HG03025 (cell line): ENCODE results near the gene PNPT1.
"Not testable (repeated sequence)": the region's sequence is repeated elsewhere in the genome, so short reads cannot be mapped to it uniquely, and the experiment has no call there.

Experiments used
- ATAC-seq: cut with Tn5 transposase; IDR thresholded peaks from one replicate; pipeline ENCODE4 v1.9.1; 2021; ENCODE audit warnings: mild to moderate bottlenecking, moderate library complexity; ENCODE audit not compliant: unreplicated experiment, low FRiP score

Gene PNPT1

GRCh38 chr2:55601849-55602248, 91.8 kb downstream of the PNPT1 start:
- no peak for ATAC-seq

DNA sequence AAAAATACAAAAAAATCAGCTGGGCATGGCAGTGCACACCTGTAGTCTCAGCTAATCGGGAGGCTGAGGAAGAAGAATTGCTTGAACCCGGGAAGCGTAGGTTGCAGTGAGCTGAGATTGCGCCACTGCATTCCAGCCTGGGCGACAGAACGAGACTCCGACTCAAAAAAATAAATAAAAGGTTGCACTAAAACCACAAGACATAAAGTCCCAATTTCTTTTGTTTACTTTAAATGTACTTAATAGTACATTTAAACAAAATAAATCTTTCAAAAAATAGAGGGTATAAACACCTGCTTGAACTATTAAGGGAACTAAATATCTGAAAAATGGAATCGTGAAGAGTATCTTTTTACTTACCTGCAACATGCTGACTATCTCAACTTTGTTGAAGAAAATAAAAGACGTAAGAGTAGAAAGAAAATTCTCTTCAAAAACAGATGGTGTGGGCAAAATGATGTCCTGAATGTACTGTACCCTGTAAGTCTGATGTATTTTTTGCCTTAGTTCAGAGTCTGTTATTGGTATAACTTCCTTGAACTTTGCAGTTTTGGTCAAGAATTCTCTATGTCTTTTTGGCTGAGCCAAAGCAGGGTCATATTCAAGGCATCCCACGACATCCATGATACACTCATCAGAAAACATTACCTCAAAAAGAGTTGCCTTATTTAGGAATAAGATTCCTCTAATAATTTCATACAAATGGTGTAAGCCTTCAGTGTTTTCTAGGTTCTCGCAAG, 95.4 kb downstream of the PNPT1 start:
- no peak for ATAC-seq

DNA sequence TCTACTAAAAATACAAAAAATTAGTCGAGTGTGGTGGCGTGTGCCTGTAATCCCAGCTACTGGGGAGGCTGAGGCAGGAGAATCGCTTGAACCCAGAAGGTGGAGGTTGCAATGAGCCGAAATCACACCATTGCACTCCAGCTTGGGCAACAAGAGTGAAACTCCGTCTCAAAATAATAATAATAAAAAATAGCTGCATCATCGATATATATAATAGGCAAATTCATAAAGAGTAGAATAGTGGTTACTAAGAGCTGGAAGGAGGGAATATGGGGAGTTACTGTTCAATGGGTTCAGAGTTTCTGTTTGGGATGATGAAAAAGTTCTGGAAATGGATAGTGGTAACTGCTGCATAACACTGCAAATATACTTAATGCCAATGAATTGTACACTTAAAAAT, 96.8 kb downstream of the PNPT1 start:
- not testable (repeated sequence) for ATAC-seq

DNA sequence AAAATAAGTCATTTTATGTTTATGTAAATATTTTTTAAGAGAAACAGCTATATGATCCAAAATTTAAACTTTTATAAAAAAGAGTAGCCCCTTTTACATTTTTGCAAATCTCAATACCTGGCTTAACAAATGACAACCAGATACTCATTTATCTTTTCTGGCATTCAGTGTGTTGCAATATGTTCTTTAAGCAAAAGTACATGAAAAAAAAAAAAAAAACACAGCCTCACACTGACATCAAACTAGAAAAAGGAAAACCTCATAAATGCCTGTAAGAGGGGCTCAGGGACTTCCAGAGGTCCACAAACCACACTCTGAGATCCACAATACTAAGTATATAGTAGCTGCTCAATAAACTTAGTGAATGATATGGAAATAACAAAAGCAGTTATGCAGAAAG, 98.1 kb downstream of the PNPT1 start:
- no peak for ATAC-seq

DNA sequence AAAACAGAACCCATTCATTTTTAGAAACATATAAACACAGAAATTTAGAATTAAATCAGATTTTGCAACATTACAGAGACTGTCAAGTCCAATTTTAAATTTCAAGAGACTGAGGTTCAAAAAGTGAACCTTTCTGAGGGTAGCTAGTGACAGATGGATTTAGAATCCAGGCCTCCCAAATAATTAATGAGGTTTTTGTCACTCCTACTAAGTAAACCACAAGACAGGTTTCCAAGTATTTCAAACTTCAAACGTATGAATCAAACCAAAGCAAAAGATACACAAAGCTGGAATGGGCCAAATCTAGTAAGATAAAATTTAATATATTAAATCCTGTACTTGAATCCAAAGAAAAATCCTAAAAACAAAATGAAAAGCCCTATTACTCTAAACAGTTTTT, 101.5 kb downstream of the PNPT1 start:
- no peak for ATAC-seq

- no peak for ATAC-seq
These were observed 102.7 kb downstream of the PNPT1 start for GRCh38 chr2:55590810-55591440.

DNA sequence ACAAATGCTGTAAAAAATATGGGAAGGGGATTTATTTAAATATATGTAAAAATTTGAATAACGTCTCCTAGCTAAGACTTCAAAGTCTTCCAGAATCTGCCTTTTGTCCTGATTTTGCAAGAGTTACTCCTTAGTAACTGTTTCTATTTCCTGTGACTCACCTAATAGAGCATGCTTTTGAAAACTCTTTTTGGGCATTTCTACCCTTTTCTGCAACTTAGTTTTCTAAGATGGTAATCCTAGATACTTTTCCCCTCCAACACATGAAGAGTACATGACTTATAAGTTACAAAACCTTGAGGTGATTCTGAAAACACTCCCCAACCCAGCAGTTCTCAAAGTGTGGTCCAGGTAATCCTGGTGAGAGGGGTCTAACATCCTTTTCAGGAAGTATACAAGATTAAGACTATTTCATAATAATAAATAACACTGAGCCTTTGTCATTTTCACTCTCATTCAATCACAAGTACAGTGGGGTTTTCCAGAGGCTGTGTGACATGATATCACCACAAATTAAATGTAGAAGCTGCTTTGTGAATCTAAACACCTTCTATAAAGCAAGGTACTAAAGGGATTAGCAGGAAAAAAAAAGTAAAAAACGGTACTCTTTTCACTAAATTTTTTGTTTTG, 108.1 kb downstream of the PNPT1 start:
- ATAC-seq = no peak
